NCI-H2227 (cell line): ENCODE data around the gene NT5M.

Source experiments
- DNase-seq: peaks from one replicate; lab custom pipeline; 2025; ENCODE audit not compliant: unreplicated experiment; lab: John Stamatoyannopoulos, UW

Gene NT5M

GRCh38 chr17:17388657-17389496 is 85.7 kb downstream of the NT5M start:
- DNase-seq: no peak

DNA sequence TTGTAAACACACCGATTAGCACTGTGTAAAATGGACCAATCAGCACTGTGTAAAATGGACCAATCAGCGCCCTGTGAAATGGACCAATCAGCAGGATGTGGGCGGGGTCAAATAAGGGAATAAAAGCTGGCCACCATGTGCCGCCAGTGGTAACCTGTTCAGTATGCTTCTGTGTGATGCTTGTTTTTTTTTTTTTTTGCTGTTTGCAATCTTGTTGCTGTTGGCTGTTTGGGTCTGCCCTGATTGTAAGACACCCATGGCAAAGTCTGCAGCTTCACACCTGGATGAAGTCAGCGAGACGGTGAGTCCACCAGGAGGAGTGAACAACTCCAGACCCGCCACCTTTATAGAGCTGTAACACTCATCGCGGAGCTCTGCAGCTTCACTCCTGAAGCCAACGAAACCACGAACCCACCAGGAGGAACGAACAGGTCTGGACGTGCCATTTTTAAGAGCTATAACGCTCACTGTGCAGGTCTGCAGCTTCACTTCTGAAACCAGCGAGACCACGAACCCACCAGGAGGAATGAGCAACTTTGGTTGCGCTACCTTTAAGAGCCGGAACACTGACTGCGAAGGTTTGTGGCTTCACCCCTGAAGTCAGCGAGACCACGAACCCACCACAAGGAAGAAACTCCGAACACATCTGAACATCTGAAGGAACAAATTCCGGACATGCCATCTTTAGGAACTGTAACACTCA is 88.6 kb downstream of the NT5M start:
- DNase-seq: no peak

- DNase-seq: no peak
These were observed 90.8 kb downstream of the NT5M start for GRCh38 chr17:17393976-17394375.

DNA sequence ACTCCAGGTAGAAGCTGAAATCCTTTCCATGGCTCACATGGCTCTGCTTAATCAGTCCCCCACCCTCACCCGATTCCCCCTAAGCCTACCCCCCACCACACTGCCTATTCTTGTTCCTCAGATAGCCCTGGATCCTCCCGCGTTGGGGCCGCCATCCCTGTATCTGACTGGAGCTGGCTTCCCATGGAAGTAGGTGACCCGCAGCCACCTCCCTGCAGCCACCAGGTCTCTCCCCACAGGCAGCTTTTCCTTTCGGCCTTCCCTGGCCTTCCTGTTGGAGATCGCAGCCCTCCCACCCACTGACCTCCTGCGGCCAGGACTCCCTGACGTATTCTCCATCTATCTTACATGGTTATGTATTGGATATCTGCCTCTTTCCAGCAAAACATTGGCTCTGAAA is 91.3 kb downstream of the NT5M start:
- DNase-seq: no peak

DNA sequence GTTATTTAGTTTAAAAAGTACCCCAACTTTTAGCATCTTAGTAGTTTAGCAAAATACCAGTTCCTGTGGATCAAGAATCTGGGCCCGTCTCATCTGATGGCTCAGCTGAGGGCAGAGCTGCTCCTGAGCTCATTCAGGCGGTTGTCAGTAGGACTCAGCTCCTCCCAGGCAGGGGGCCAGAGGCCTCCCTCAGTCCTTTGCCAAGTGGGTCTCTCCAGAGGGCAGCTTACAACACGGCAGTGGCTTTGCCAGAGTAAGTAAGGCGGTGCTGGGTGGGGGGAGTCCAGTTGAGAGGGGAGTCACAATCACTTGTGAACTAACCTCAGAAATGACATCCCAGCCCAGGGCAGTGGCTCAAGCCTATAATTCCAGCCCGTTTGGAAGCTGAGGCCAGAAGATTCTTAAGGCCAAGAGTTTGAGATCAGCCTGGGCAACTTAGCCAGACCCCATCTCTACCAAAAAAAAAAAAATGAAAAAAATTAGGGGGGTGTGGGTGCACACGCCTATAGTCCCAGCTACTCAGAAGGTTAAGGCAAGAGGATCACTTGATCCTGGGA is 92.2 kb downstream of the NT5M start:
- no peak for DNase-seq

- no peak for DNase-seq
These were observed 92.7 kb downstream of the NT5M start for GRCh38 chr17:17395885-17396284.
